WTC11 (cell line): ENCODE measurements around the gene RHBDD2. TPM values are rescaled to one million over a fixed set of nuclear protein-coding genes. Genes with fewer than 3 reads are reported as not detected.

Experiments
- ATAC-seq: fragments of 200-7000 bp; cut with Tn5 transposase; 2 replicates; pipeline ENCODE4 v1.10.0; 2021; ENCODE audit warnings: mild to moderate bottlenecking, moderate library complexity
- CTCF ChIA-PET: fragments of 300-600 bp; sonication (Branson Sonifier 250); formaldehyde crosslinking; loops from one replicate; lab custom pipeline; 2021; ENCODE audit warnings: antibody characterized with exemption; lab: Charles Lee
- POLR2A ChIA-PET: fragments of 350-600 bp; sonication (Branson Sonifier 250); formaldehyde crosslinking; loops from one replicate; lab custom pipeline; 2021; ENCODE audit warnings: antibody characterized with exemption; lab: Charles Lee
- DNase-seq: peaks from one replicate; pipeline ENCODE4 v3.0.0; 2021; ENCODE audit warnings: low spot score
- H3K27ac Mint-ChIP-seq: 2 replicates; pipeline ENCODE4 v1.8.0; 2021; ENCODE audit warnings: mixed read lengths
- H3K27me3 Mint-ChIP-seq: 2 replicates; pipeline ENCODE4 v1.8.0; 2021; ENCODE audit warnings: low read depth, mild to moderate bottlenecking, moderate library complexity, mixed read lengths
- H3K36me3 Mint-ChIP-seq: 2 replicates; pipeline ENCODE4 v1.8.0; 2021; ENCODE audit warnings: mixed read lengths
- H3K4me1 Mint-ChIP-seq: 2 replicates; pipeline ENCODE4 v1.8.0; 2022; ENCODE audit warnings: mixed read lengths
- H3K4me3 Mint-ChIP-seq: 2 replicates; pipeline ENCODE4 v1.8.0; 2021; ENCODE audit warnings: mild to moderate bottlenecking, moderate library complexity, mixed read lengths
- H3K9me3 Mint-ChIP-seq: 2 replicates; pipeline ENCODE4 v1.8.0; 2021; ENCODE audit warnings: mixed read lengths
- CREB1 ChIP-seq: sonication (generic); formaldehyde crosslinking; IDR thresholded peaks from 2 replicates; pipeline ENCODE4 v1.8.0; 2023; ENCODE audit warnings: mild to moderate bottlenecking, missing genetic modification reagents
- E2F4 ChIP-seq: sonication (generic); formaldehyde crosslinking; IDR thresholded peaks from 2 replicates; pipeline ENCODE4 v1.8.1; 2022; ENCODE audit warnings: low read depth, mild to moderate bottlenecking, moderate library complexity, missing genetic modification reagents, borderline replicate concordance
- E2F5 ChIP-seq: sonication (generic); formaldehyde crosslinking; IDR thresholded peaks from 2 replicates; pipeline ENCODE4 v1.8.1; 2022; ENCODE audit warnings: mild to moderate bottlenecking, moderate library complexity, missing genetic modification reagents
- ELF4 ChIP-seq: sonication (generic); formaldehyde crosslinking; IDR thresholded peaks from 2 replicates; pipeline ENCODE4 v1.8.1; 2022; ENCODE audit warnings: low read depth, mild to moderate bottlenecking, moderate library complexity, missing genetic modification reagents
- ESRRA ChIP-seq: sonication (generic); formaldehyde crosslinking; IDR thresholded peaks from 2 replicates; pipeline ENCODE4 v1.8.1; 2022; ENCODE audit warnings: mild to moderate bottlenecking, missing genetic modification reagents, borderline replicate concordance
- FOXJ3 ChIP-seq: sonication (generic); formaldehyde crosslinking; IDR thresholded peaks from 2 replicates; pipeline ENCODE4 v1.9.0; 2021; ENCODE audit warnings: missing genetic modification reagents, mild to moderate bottlenecking, borderline replicate concordance
- GRHL2 ChIP-seq: fragments of 250-450 bp; sonication (Bioruptor Pico); IDR thresholded peaks from 2 replicates; pipeline ENCODE4 v1.8.0; 2022; ENCODE audit warnings: mild to moderate bottlenecking, moderate library complexity; ENCODE audit not compliant: insufficient replicate concordance, severe bottlenecking
- GTF2I ChIP-seq: fragments of 250-450 bp; sonication (Bioruptor Pico); conservative IDR thresholded peaks from 2 replicates; pipeline ENCODE4 v1.4.0; 2021; ENCODE audit warnings: mild to moderate bottlenecking
- HMGA2 ChIP-seq: fragments of 250-450 bp; sonication (Bioruptor Pico); IDR thresholded peaks from 2 replicates; pipeline ENCODE4 v1.4.0; 2021; ENCODE audit warnings: mild to moderate bottlenecking, moderate library complexity
- IRF1 ChIP-seq: sonication (generic); formaldehyde crosslinking; IDR thresholded peaks from 2 replicates; pipeline ENCODE4 v1.8.0; 2023; ENCODE audit warnings: missing genetic modification reagents
- JAZF1 ChIP-seq: fragments of 250-450 bp; sonication (Bioruptor Pico); IDR thresholded peaks from 2 replicates; pipeline ENCODE4 v1.9.0; 2021; ENCODE audit warnings: moderate library complexity, mild to moderate bottlenecking, inconsistent platforms
- MXD4 ChIP-seq: fragments of 250-450 bp; sonication (Bioruptor Pico); IDR thresholded peaks from 2 replicates; pipeline ENCODE4 v1.8.0; 2021; ENCODE audit warnings: mild to moderate bottlenecking, moderate library complexity, borderline replicate concordance
- MYBL2 ChIP-seq: sonication (generic); formaldehyde crosslinking; IDR thresholded peaks from 2 replicates; pipeline ENCODE4 v1.8.1; 2023; ENCODE audit warnings: mild to moderate bottlenecking, moderate library complexity, missing genetic modification reagents
- NFATC4 ChIP-seq: fragments of 250-450 bp; sonication (Bioruptor Pico); IDR thresholded peaks from 2 replicates; pipeline ENCODE4 v1.9.0; 2021; ENCODE audit warnings: mild to moderate bottlenecking
- NFYB ChIP-seq: sonication (generic); formaldehyde crosslinking; conservative IDR thresholded peaks from 2 replicates; pipeline ENCODE4 v1.8.0; 2022; ENCODE audit warnings: low read depth, missing genetic modification reagents
- OVOL2 ChIP-seq: fragments of 250-450 bp; sonication (Bioruptor Pico); IDR thresholded peaks from 2 replicates; pipeline ENCODE4 v1.9.0; 2021; ENCODE audit warnings: mild to moderate bottlenecking, borderline replicate concordance
- ZBTB43 ChIP-seq: sonication (generic); formaldehyde crosslinking; IDR thresholded peaks from 2 replicates; pipeline ENCODE4 v1.8.1; 2023; ENCODE audit warnings: mild to moderate bottlenecking, missing genetic modification reagents
- ZNF219 ChIP-seq: sonication (generic); formaldehyde crosslinking; IDR thresholded peaks from 2 replicates; pipeline ENCODE4 v1.8.0; 2023; ENCODE audit warnings: missing genetic modification reagents, mild to moderate bottlenecking, borderline replicate concordance
- ZNF396 ChIP-seq: fragments of 250-450 bp; sonication (Bioruptor Pico); IDR thresholded peaks from 2 replicates; pipeline ENCODE4 v1.8.0; 2021; ENCODE audit warnings: mild to moderate bottlenecking, moderate library complexity, borderline replicate concordance
- total RNA-seq: library from RNA; stranded (reverse); gene quantifications from 3 replicates; pipeline ENCODE4 v1.2.3, GENCODE V29; 2021

The RHBDD2 gene
- total RNA-seq, 1 experiment from 2014 or later: 34.3 TPM

GRCh38 chr7:75868153-75868552, 10.7 kb upstream of the RHBDD2 start:
- POLR2A ChIA-PET: no interaction called here
- Mint-ChIP-seq H3K27ac (no peak overlapping the region), H3K4me1 (no peaks in the 10 kb centered on the region), H3K36me3 (no peaks in the 10 kb centered on the region), H3K9me3 (no peaks in the 10 kb centered on the region), H3K27me3 (peaks cover 3% of the 10 kb centered on the region; the same call in 1 of the 2 replicates), H3K4me3 (no peak overlapping the region)
- CTCF ChIA-PET: no interaction called here
- no peak for ATAC-seq
- no peak for TF ChIP-seq E2F4 (CRISPR knock-in tag)
- no peak for TF ChIP-seq HMGA2 (CRISPR knock-in tag)
- TF ChIP-seq ZNF396 (CRISPR knock-in tag): no peak
- no peak for TF ChIP-seq ZBTB43 (CRISPR knock-in tag)
- no peak for TF ChIP-seq OVOL2 (CRISPR knock-in tag)
- no peak for TF ChIP-seq FOXJ3 (CRISPR knock-in tag)
- no peak for TF ChIP-seq JAZF1 (CRISPR knock-in tag)
- no peak for TF ChIP-seq GTF2I (CRISPR knock-in tag)
- no peak for TF ChIP-seq GRHL2 (CRISPR knock-in tag)
- no peak for TF ChIP-seq MXD4 (CRISPR knock-in tag)
- TF ChIP-seq ESRRA: no peak
- no peak for TF ChIP-seq NFATC4 (CRISPR knock-in tag)
- no peak for TF ChIP-seq ELF4 (CRISPR knock-in tag)
- TF ChIP-seq NFYB: no peak
- TF ChIP-seq CREB1 (CRISPR knock-in tag): no peak
- no peak for TF ChIP-seq E2F5
- no peak for DNase-seq

GRCh38 chr7:75869776-75870379, 9.0 kb upstream of the RHBDD2 start:
- Mint-ChIP-seq H3K4me1 (no peaks in the 10 kb centered on the region), H3K27ac (no peak overlapping the region), H3K36me3 (no peaks in the 10 kb centered on the region), H3K9me3 (no peaks in the 10 kb centered on the region), H3K4me3 (no peak overlapping the region), H3K27me3 (peaks cover 3% of the 10 kb centered on the region; the same call in 1 of the 2 replicates)
- TF ChIP-seq IRF1 (CRISPR knock-in tag) (no peak), OVOL2 (CRISPR knock-in tag) (no peak), MYBL2 (no peak), E2F5 (no peak), ZNF219 (CRISPR knock-in tag) (no peak)
- ChIA-PET CTCF (interaction anchor here (1.1 kb wide), 1 partner anchor 150 kb away, joined by 3 read pairs; no protein-coding TSS in a partner anchor), POLR2A (no interaction called here)
- no peak for ATAC-seq
- DNase-seq: no peak
